HEK293T (cell line): ENCODE results near the gene ZNF362.

ENCODE experiments used
- BHLHE40 ChIP-seq: fragments of 450-650 bp; IDR thresholded peaks from 2 replicates; pipeline ENCODE4 v1.6.1; 2016; ENCODE audit warnings: mild to moderate bottlenecking, moderate library complexity, borderline replicate concordance
- FOXA1 ChIP-seq: fragments of 450-650 bp; IDR thresholded peaks from 2 replicates; pipeline ENCODE4 v1.6.1; 2016; ENCODE audit warnings: mild to moderate bottlenecking
- HDGF ChIP-seq: fragments of 450-650 bp; IDR thresholded peaks from 2 replicates; pipeline ENCODE4 v1.6.1; 2017; ENCODE audit warnings: antibody characterized with exemption, borderline replicate concordance
- L3MBTL2 ChIP-seq: fragments of 450-650 bp; conservative IDR thresholded peaks from 2 replicates; pipeline ENCODE4 v1.6.1; 2016; ENCODE audit warnings: mild to moderate bottlenecking
- SP1 ChIP-seq: fragments of 450-650 bp; IDR thresholded peaks from 2 replicates; pipeline ENCODE4 v1.6.1; 2017
- TARDBP ChIP-seq: fragments of 450-650 bp; IDR thresholded peaks from 2 replicates; pipeline ENCODE4 v1.6.1; 2016
- ZNF384 ChIP-seq: fragments of 450-650 bp; IDR thresholded peaks from 2 replicates; pipeline ENCODE4 v1.6.1; 2016
- TF ChIP-seq, protein P1 (sequence below): fragments of 450-650 bp; IDR thresholded peaks from 2 replicates; pipeline ENCODE4 v1.6.1; 2016

DNA sequence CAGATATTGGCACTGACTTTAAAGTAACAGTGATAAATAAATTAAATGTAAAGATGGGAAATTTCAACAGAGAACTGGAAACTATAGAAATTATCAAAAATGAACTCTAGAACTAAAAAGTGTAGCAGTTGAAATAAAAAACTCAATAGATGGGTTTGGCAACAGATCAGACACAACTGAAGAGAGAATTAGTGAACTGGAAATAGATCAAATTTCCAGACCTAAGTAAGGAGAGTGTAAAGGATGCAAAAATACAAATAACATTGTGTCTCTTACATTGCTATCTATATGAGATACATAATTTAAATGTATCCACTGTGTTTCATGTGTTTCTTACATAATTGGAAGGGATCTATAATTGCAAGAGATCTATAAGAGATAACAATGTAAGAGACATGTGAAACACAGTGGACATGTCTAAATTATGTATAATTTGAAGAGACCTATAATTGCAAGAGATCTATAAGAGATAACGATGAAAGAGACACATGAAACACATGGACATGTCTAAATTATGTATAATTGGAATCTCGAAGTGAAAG is 32.1 kb upstream of the ZNF362 start:
- no peak for TF ChIP-seq BHLHE40
- TF ChIP-seq TARDBP, result no peak
- no peak for TF ChIP-seq FOXA1
- no peak for TF ChIP-seq HDGF
- no peak for TF ChIP-seq ZNF384
- no peak for TF ChIP-seq L3MBTL2
- no peak for TF ChIP-seq SP1
- TF ChIP-seq, protein P1, sequence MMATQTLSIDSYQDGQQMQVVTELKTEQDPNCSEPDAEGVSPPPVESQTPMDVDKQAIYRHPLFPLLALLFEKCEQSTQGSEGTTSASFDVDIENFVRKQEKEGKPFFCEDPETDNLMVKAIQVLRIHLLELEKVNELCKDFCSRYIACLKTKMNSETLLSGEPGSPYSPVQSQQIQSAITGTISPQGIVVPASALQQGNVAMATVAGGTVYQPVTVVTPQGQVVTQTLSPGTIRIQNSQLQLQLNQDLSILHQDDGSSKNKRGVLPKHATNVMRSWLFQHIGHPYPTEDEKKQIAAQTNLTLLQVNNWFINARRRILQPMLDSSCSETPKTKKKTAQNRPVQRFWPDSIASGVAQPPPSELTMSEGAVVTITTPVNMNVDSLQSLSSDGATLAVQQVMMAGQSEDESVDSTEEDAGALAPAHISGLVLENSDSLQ, result no peak
